Osteocyte (in vitro differentiated cells): ENCODE results near the gene BCHE. TPM values are rescaled to one million over a fixed set of nuclear protein-coding genes. Genes with fewer than 3 reads are reported as not detected.

Source experiments
- DNase-seq: peaks from one replicate; pipeline ENCODE4 v3.0.0; 2021; ENCODE audit warnings: mixed read lengths; ENCODE audit not compliant: unreplicated experiment; ENCODE audit errors: extremely low spot score
- H3K27ac Mint-ChIP-seq: one replicate; pipeline ENCODE4 v1.8.0; 2021; ENCODE audit warnings: mild to moderate bottlenecking, mixed read lengths; ENCODE audit not compliant: unreplicated experiment
- H3K27me3 Mint-ChIP-seq: one replicate; pipeline ENCODE4 v1.8.0; 2021; ENCODE audit warnings: mixed read lengths; ENCODE audit not compliant: unreplicated experiment
- H3K36me3 Mint-ChIP-seq: one replicate; pipeline ENCODE4 v1.8.0; 2021; ENCODE audit warnings: mixed read lengths; ENCODE audit not compliant: unreplicated experiment
- H3K4me1 Mint-ChIP-seq: one replicate; pipeline ENCODE4 v1.8.0; 2021; ENCODE audit warnings: mixed read lengths; ENCODE audit not compliant: unreplicated experiment
- H3K4me3 Mint-ChIP-seq: one replicate; pipeline ENCODE4 v1.8.0; 2021; ENCODE audit warnings: mild to moderate bottlenecking, moderate library complexity, mixed read lengths; ENCODE audit not compliant: unreplicated experiment
- H3K9me3 Mint-ChIP-seq: one replicate; pipeline ENCODE4 v1.8.0; 2021; ENCODE audit warnings: mixed read lengths; ENCODE audit not compliant: unreplicated experiment
- CTCF ChIP-seq: fragments of 200-600 bp; sonication (generic); IDR thresholded peaks from 2 replicates; pipeline ENCODE4 v1.5.0; 2021; ENCODE audit warnings: antibody characterized with exemption, mild to moderate bottlenecking, moderate library complexity
- total RNA-seq: library from RNA; stranded (reverse); gene quantifications from 2 replicates; pipeline ENCODE4 v1.2.1, GENCODE V29; 2021

The BCHE gene
- total RNA-seq, 1 donor from 2014 or later = 1.4 TPM

DNA sequence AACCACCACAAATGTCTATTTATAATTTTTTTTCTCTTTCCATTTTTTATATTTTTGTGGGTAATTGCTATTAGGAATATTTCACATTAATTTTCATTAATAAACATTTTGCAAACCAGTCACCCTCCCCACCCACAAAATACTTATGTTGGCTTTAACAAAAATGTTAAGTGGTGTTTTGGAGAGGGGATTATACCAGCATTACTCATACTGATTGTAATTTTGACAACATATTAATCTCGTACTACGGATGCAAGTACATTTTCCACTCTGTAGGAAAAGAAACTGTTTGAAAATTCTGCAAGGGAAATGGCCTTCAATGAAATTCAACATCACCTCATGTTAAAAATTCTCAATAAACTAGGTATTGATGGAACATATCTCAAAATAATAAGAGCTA, 58.3 kb downstream of the BCHE start:
- Mint-ChIP-seq H3K9me3 (no peaks in the 10 kb centered on the region), H3K27ac (no peak overlapping the region), H3K36me3 (no peaks in the 10 kb centered on the region), H3K4me1 (no peaks in the 10 kb centered on the region), H3K4me3 (no peak overlapping the region), H3K27me3 (no peaks in the 10 kb centered on the region)
- TF ChIP-seq CTCF = no peak
- DNase-seq = no peak

- H3K4me1 Mint-ChIP-seq = no peaks in the 10 kb centered on the region
- H3K4me3 Mint-ChIP-seq = no peak overlapping the region
- H3K27ac Mint-ChIP-seq = no peak overlapping the region
- no peak for DNase-seq
- no peaks in the 10 kb centered on the region for H3K9me3 Mint-ChIP-seq
- no peak for TF ChIP-seq CTCF
- H3K27me3 Mint-ChIP-seq = no peaks in the 10 kb centered on the region
- H3K36me3 Mint-ChIP-seq = no peaks in the 10 kb centered on the region
These were observed 58.8 kb downstream of the BCHE start for GRCh38 chr3:165778456-165778855.

GRCh38 chr3:165775824-165776223, 61.4 kb downstream of the BCHE start:
- Mint-ChIP-seq H3K27me3 (no peaks in the 10 kb centered on the region), H3K4me3 (no peak overlapping the region), H3K4me1 (no peaks in the 10 kb centered on the region), H3K36me3 (no peaks in the 10 kb centered on the region), H3K9me3 (no peaks in the 10 kb centered on the region), H3K27ac (no peak overlapping the region)
- no peak for DNase-seq
- no peak for TF ChIP-seq CTCF

DNA sequence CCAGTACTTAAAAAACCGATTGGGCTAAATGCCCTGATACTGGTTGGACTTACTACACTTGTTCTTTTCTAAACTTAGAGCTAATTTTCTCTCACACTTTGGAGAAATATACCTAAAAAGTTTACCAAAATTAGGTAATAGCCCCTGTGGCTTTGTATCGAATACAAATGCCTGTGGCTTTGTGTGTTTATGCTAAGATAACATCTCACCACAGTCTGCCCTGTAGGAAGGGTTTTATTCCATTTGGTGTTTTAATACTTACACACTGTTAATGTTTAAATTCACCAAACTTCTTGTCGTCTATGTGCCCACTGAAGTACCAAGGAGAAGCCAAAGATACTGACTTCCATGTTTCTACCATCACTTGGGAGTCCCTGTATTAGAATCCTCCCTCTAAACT, 66.4 kb downstream of the BCHE start:
- Mint-ChIP-seq H3K27me3 (no peaks in the 10 kb centered on the region), H3K36me3 (no peaks in the 10 kb centered on the region), H3K9me3 (peaks cover 5% of the 10 kb centered on the region), H3K4me1 (no peaks in the 10 kb centered on the region), H3K4me3 (no peak overlapping the region), H3K27ac (no peak overlapping the region)
- TF ChIP-seq CTCF = no peak
- DNase-seq = no peak

DNA sequence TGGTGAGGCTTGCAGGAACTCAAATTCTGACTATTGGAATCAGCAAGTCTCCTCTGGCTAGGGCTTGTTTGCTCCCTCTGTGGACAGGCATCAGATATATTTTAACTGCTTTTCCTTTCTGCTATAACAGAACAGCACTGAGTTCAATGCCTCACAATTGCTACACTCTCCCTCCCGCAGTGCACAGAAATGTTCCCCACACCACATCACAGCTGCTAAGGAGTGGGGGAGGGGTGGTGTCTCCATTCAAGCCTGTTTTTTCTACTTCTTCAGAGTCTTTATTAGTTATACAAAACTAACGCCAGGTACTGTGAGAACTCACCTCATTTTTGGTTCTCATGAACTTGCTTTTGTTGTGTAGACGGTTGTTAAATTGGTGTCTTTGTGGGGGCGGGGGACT, 68.5 kb downstream of the BCHE start:
- Mint-ChIP-seq H3K36me3 (no peaks in the 10 kb centered on the region), H3K4me1 (no peaks in the 10 kb centered on the region), H3K4me3 (no peak overlapping the region), H3K27ac (no peak overlapping the region), H3K9me3 (peaks cover 12% of the 10 kb centered on the region), H3K27me3 (no peaks in the 10 kb centered on the region)
- no peak for DNase-seq
- TF ChIP-seq CTCF = no peak
